GM19328 (cell line): ENCODE data around the gene COL24A1.
"Not testable (repeated sequence)": the region's sequence is repeated elsewhere in the genome, so short reads cannot be mapped to it uniquely, and the experiment has no call there.

Experiments used
- ATAC-seq: cut with Tn5 transposase; IDR thresholded peaks from one replicate; pipeline ENCODE4 v1.9.1; 2021; ENCODE audit warnings: mild to moderate bottlenecking, moderate library complexity; ENCODE audit not compliant: unreplicated experiment

Gene COL24A1

GRCh38 chr1:85998105-85998855 lies 158.3 kb downstream of the COL24A1 start:
- ATAC-seq = no peak

GRCh38 chr1:85992791-85993190 lies 163.8 kb downstream of the COL24A1 start:
- peak; percentile 56 for ATAC-seq

DNA sequence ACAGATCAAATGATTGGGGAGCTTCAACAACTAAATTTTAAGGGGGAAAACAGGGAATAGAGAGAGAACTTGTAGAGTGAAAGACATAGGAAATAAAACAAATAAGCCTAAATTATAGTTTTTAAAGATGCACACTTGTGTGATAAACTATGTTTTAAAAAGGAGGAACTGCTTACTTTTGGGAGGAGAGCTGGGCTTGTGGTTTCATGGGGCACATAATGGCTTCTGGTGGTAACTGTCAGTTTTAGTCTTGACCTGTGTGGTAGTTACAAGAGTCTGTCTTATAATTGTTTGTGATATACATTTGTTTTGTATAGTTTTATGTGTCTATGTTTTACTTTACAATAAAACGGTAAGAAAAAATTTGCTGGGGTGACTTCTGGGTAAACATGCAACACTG lies 165.3 kb downstream of the COL24A1 start:
- no peak for ATAC-seq

DNA sequence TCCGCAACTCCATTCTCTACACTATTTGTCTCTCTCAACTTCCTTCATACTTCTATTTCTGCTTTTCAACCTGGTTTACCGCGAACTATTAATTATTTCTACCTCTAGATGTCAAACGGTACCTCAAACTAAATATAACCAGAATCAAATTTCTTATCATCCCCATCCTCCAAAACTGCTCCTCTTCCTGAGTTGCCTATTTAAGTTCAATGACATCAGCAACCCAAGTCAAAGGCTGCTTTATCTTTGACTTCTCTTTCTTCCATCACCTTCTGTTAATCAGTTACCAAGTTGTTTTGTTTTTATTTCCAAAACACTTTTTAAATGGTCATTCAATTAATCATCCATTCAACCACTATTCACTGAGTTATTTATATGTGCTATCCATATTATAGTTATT lies 171.9 kb downstream of the COL24A1 start:
- no peak for ATAC-seq

DNA sequence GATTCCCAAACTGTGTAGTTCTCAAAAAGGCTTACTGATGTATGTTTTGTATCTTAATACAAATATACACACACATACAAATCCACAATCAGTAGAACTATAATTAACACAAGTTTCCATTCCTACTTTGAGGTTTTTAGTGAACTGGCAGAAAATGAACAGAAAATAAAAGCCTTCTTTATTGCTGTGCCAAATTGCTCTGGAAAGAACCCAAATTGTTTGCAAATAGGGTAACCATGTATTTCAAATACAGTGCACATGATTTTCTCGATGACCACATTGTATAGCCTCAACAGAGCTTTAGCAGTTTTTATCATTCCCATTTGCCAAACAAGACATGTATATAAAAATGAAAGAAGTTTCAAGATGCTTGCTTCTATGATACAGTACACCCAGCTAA lies 173.3 kb downstream of the COL24A1 start:
- ATAC-seq = no peak

GRCh38 chr1:85976516-85977205 lies 179.9 kb downstream of the COL24A1 start:
- no peak for ATAC-seq

- ATAC-seq = no peak
Measured at GRCh38 chr1:85975912-85976371, 180.6 kb downstream of the COL24A1 start.

GRCh38 chr1:85962457-85962856 lies 194.1 kb downstream of the COL24A1 start:
- ATAC-seq = no peak

DNA sequence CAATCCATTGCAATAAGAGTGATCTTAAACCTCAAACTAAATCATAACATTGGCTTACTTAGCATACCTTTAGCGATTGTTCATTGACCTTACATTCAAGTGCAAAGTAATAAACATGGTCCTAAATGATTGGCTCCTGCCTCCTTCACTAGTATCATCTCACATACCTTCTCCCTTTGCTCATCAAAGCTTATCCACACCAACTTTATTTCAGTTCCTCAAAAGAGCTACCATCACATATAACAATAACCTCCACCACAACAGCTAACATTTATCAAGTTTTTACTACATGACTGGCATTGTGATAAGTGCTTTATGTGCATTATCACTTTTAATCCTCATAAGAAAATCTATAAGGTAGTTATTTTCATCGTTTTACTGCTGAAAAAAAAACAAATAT lies 198.8 kb downstream of the COL24A1 start:
- no peak for ATAC-seq

DNA sequence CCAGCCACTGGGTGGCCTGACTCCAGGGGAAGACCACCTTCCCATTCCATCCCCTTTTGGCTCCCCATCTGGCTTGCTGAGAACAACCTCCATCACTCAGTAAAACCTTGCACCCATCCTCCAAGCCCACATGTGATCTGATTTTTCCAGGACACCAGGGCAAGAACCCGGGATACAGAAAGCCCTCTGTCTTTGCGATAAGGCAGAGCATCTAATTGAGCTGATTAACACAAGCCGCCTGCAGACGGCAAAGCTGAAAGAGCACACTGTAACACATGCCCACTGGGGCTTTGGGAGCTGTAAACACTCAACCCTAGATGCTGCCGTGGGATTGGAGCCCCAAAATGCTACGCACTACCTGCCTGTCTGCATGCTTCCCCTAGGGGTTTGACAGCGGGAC lies 201.4 kb downstream of the COL24A1 start:
- ATAC-seq = not testable (repeated sequence)

DNA sequence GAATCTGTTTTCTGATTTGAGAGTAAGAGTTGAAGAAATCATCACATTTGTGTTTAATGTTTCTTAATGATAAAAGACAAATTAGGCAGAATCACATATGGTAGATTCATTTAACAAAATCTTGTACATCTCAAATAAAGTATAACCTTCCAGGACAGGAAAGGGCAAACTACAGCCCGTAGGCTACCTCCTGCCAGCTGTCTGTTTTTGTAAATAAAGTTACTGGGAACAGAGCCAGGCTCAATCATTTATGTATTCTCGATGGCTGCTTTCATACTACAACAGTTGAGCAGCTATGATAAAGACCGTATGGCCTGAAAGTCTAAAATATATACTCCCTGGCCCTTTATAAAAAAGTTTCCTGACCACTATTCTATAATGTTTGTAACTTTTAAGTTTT lies 204.1 kb downstream of the COL24A1 start:
- ATAC-seq = no peak

DNA sequence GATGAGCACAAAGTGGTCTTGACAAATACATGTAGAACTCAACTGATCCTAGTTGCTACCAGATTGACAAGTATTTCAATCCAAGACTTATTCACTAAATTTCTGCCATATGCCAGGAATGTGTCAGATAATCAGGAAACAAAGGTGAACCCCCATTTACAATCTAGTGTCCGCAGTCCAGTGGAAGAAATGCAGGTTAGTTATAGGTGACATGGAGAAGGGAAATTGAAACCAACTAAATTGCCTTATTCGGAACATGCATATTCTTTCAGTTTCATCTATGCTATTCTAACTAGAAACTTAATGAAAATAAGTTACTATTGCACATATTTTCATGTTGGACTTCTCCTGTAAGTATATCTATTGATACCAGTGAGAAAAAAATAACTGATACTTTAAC lies 209.4 kb downstream of the COL24A1 start:
- ATAC-seq = no peak

- no peak for ATAC-seq
Measured at GRCh38 chr1:85943945-85944344, 212.6 kb downstream of the COL24A1 start.

- no peak for ATAC-seq
Measured at GRCh38 chr1:85943526-85943925, 213.0 kb downstream of the COL24A1 start.

DNA sequence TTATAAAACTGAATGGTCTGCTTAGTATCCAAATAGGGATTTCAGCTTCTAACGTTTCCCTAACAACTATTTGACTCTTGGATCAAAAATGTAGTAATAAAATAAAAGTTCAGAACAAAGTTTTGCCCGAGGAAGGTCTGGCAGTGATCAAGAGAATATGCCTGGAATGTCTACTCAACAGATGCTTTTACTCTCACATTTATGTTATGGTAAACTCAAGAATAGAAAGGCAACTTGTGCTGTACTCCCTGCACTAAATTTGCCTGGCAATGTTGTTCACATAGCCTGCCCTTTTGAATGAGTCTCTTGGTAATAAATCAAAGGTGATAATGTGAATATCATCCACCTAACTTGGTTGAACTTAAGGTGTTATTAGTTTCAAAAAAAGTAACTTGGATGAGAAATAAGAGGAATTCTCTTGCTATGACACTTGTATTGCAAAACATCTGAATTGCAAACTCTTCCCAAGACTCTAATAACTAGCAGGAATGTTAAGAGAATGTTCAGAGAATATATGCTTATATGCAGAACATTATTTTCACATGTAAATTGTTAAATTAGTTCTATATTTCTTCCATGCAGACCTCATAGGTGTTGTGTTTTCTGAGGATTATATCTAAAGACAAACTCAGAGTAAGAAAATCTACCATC lies 215.8 kb downstream of the COL24A1 start:
- no peak for ATAC-seq

DNA sequence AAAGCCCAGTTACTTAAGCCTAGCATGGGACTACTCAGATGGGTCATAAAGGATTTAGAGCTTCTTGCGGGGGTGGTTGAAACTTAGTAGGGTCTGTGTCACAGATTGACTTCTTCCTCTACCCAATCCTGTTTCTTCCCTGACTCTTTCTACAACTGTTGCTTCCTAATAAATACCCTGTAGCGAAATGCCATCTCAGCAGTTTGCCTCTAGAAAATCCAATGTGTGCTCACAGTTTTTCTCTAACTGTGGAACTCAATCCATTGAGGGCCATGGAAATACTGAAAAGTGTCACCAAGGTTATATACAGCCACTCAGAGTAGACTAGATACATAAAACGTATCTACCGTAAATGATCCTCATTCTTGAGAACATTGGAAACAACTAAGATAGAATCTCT lies 217.7 kb downstream of the COL24A1 start:
- ATAC-seq = no peak

DNA sequence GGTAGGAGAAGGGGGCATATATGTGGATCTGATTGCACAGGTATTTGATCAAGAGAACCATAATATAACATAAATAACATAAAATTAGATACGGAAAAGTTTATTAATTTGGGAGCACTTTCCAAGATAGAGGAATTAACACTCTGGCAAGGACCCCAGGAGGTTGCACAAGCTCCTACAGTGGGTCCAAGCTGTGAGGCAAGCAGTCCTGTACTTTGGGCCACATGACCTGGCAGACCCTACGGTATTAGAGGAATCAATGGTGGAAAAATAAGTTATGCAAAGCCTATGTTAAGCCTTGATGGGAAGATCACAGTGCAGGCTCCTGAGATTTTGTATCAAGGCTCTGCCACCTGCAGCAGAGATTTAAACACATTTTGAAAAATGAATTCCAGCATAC lies 220.1 kb downstream of the COL24A1 start:
- no peak for ATAC-seq

GRCh38 chr1:85936057-85936456 lies 220.5 kb downstream of the COL24A1 start:
- ATAC-seq = no peak

- no peak for ATAC-seq
Measured at GRCh38 chr1:85935234-85935633, 221.3 kb downstream of the COL24A1 start.

DNA sequence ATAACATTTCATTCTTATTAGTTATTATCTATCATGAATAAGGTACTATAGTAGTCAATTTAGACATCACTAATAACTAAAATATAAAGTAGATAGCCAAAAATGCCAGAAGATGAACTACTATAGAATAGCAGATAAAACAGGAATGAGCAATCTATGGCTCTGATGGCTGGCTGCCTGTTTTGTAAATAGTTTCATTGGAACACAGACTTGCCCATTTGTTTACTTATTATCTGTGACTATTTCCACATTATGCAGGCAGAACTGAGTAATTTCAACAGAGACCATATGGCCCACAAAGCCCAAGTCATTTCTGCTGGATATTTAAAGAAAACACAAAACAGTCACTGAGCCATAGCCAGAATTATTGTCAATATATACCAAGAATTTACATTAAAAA lies 222.1 kb downstream of the COL24A1 start:
- ATAC-seq = no peak

DNA sequence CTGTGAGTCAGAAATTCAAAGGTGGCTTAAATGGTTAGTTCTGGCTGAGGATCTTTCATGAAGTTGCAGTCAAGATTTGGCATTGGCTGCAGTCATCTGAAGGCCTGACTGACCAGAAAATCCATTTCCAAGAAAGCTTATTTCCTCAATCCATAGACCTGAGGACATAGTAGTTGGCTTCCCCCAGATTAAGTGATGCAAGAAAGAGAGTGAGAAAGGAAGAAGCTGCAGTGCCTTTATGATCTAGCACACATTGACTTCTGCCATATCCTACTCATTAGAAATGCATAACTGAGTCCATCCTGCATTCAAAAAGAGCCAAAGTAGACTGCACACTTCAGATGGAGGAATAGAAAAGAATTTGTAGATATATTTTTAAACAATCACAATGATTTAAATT lies 222.6 kb downstream of the COL24A1 start:
- no peak for ATAC-seq

DNA sequence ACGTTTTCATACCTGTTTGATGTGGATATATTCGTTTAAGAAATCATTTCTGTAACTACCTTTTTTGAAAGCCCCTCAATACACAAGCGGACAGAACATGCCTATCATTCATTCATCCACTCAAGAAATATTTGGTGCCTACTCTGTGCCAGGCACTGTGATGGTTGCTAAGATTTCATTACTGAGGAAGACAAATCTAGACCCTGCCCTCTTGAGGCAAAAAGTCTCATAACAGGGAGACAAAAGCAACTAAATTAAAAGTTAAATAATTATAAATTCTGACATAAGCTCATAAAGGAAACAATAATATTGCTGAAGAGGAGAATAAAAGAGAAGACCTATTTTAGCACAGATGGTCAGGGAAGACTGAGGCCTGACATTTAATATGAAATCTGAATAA lies 244.8 kb downstream of the COL24A1 start:
- no peak for ATAC-seq
